GM23248 (cell line): ENCODE results near the gene ANKRD11. TPM values are rescaled to one million over a fixed set of nuclear protein-coding genes. Genes with fewer than 3 reads are reported as not detected.

Experiments used
- DNase-seq: peaks from one replicate; pipeline ENCODE4 v3.0.0-alpha.2; 2015
- H2AFZ ChIP-seq: fragments of 200-600 bp; sonication (generic); 2 replicates; pipeline ENCODE4 v1.6.1; 2016; ENCODE audit warnings: antibody characterized with exemption
- H3F3A ChIP-seq: fragments of 200-600 bp; sonication (generic); 2 replicates; pipeline ENCODE4 v1.6.1; 2016; ENCODE audit warnings: mild to moderate bottlenecking, antibody characterized with exemption, mixed run types; ENCODE audit not compliant: insufficient read depth
- H3K27ac ChIP-seq: fragments of 200-600 bp; sonication (generic); 2 replicates; pipeline ENCODE4 v1.5.1; 2016; ENCODE audit warnings: mild to moderate bottlenecking
- H3K27me3 ChIP-seq: fragments of 200-600 bp; sonication (generic); replicated peaks from 2 replicates; pipeline ENCODE4 v1.6.1; 2016; ENCODE audit warnings: mild to moderate bottlenecking; ENCODE audit not compliant: insufficient read depth
- H3K36me3 ChIP-seq: fragments of 200-600 bp; sonication (generic); 2 replicates; pipeline ENCODE4 v1.6.1; 2016; ENCODE audit warnings: low read depth, mild to moderate bottlenecking
- H3K4me1 ChIP-seq: fragments of 200-600 bp; sonication (generic); 2 replicates; pipeline ENCODE4 v1.6.1; 2016; ENCODE audit warnings: mild to moderate bottlenecking; ENCODE audit not compliant: insufficient read depth
- H3K4me2 ChIP-seq: fragments of 200-600 bp; sonication (generic); one replicate; pipeline ENCODE4 v1.6.1; 2016; ENCODE audit warnings: mild to moderate bottlenecking; ENCODE audit not compliant: unreplicated experiment
- H3K4me3 ChIP-seq: fragments of 200-600 bp; sonication (generic); 2 replicates; pipeline ENCODE4 v1.5.1; 2016; ENCODE audit warnings: mild to moderate bottlenecking
- H3K79me2 ChIP-seq: fragments of 200-600 bp; sonication (generic); 2 replicates; pipeline ENCODE4 v1.6.1; 2016; ENCODE audit warnings: mild to moderate bottlenecking; ENCODE audit not compliant: insufficient read depth
- H3K9ac ChIP-seq: fragments of 200-600 bp; sonication (generic); 2 replicates; pipeline ENCODE4 v1.6.1; 2016; ENCODE audit warnings: mild to moderate bottlenecking
- H3K9me2 ChIP-seq: fragments of 200-600 bp; sonication (generic); 2 replicates; pipeline ENCODE4 v1.6.1; 2016; ENCODE audit warnings: mixed run types, mild to moderate bottlenecking, moderate library complexity; ENCODE audit not compliant: insufficient read depth
- H3K9me3 ChIP-seq: fragments of 200-600 bp; sonication (generic); one replicate; pipeline ENCODE4 v1.6.1; 2017; ENCODE audit warnings: low read depth
- H4K20me1 ChIP-seq: fragments of 200-600 bp; sonication (generic); 2 replicates; pipeline ENCODE4 v1.6.0; 2016; ENCODE audit not compliant: insufficient read depth
- EZH2 ChIP-seq: fragments of 200-600 bp; sonication (generic); IDR thresholded peaks from 2 replicates; pipeline ENCODE4 v1.6.1; 2018; ENCODE audit warnings: antibody characterized with exemption, mild to moderate bottlenecking; ENCODE audit not compliant: insufficient read depth, poor library complexity, severe bottlenecking
- EZH2phosphoT487 ChIP-seq: fragments of 200-600 bp; sonication (generic); IDR thresholded peaks from 2 replicates; pipeline ENCODE4 v1.6.1; 2018; ENCODE audit warnings: antibody characterized with exemption, moderate library complexity, mild to moderate bottlenecking, low read depth; ENCODE audit not compliant: insufficient read depth
- WGBS, 2 experiments: methylation state at CpG; one replicate each; pipeline ENCODE4 v1.1.6; 2015 to 2017; ENCODE audit warnings: low lambda C conversion rate in 2 of 2, low coverage in 1 of 2; ENCODE audit errors: missing lambda C conversion rate in 2 of 2; 5-methylcytosine and 5-hydroxymethylcytosine counted together
- in situ Hi-C: fragments of 300-500 bp; cut with MboI; formaldehyde crosslinking; loops from 2 replicates; pipeline ENCODE4 v1.15.0; 2020
- polyA plus RNA-seq: library from polyadenylated mRNA; unstranded; fragments of >200 nt; fragmentation: Nextera tagmentation; extraction: Ambion mirVana; gene quantifications from 2 replicates; pipeline ENCODE4 v1.2.1, GENCODE V29; 2016
- total RNA-seq: library from RNA; depleted of rRNA; stranded (reverse); fragments of >200 nt; shearing (Covaris generic); gene quantifications from 2 replicates; pipeline ENCODE4 v1.2.3, GENCODE V29; 2014

The ANKRD11 gene
- total and polyA plus RNA-seq, 2 experiments from 2014 or later = 39.3 to 84.7 TPM

- H3K27me3 ChIP-seq = no peaks in the 10 kb centered on the region
- peaks cover 73% of the 10 kb centered on the region for H4K20me1 ChIP-seq
- H3K9ac ChIP-seq = no peak overlapping the region
- H3F3A ChIP-seq = peaks cover 9% of the 10 kb centered on the region; the same call in 1 of the 2 replicates
- TF ChIP-seq EZH2 (no peak), EZH2phosphoT487 (no peak)
- peaks cover 43% of the 10 kb centered on the region for H3K4me1 ChIP-seq
- H3K27ac ChIP-seq = peak overlapping the region; percentile 23; the same call in 1 of the 2 replicates
- H3K79me2 ChIP-seq = peaks cover 100% of the 10 kb centered on the region
- WGBS, 2 experiments = 54 to 56% methylated on average over 22 of the region's 22 CpGs
- in situ Hi-C loops = no loop called here
- H3K4me2 ChIP-seq = no peak overlapping the region
- DNase-seq = peak; percentile 41
- no peaks in the 10 kb centered on the region for H3K9me2 ChIP-seq
- no peak overlapping the region for H2AFZ ChIP-seq
- H3K9me3 ChIP-seq = no peaks in the 10 kb centered on the region
- H3K4me3 ChIP-seq = no peak overlapping the region
- no peaks in the 10 kb centered on the region for H3K36me3 ChIP-seq
Observed at GRCh38 chr16:89406277-89406888, 84.0 kb downstream of the ANKRD11 start.

GRCh38 chr16:89404561-89404960 is 85.8 kb downstream of the ANKRD11 start:
- Histone ChIP-seq H3K4me3 (no peak overlapping the region), H4K20me1 (peaks cover 62% of the 10 kb centered on the region), H3K4me1 (peaks cover 33% of the 10 kb centered on the region), H3K27ac (no peak overlapping the region), H3K36me3 (no peaks in the 10 kb centered on the region), H3K79me2 (peaks cover 93% of the 10 kb centered on the region), H3K4me2 (no peak overlapping the region), H2AFZ (no peak overlapping the region), H3K9me2 (no peaks in the 10 kb centered on the region), H3K9me3 (no peaks in the 10 kb centered on the region), H3K27me3 (no peaks in the 10 kb centered on the region), H3K9ac (no peak overlapping the region), H3F3A (peaks cover 3% of the 10 kb centered on the region; the same call in 1 of the 2 replicates)
- TF ChIP-seq EZH2phosphoT487 = no peak
- no peak for TF ChIP-seq EZH2
- in situ Hi-C loops = no loop called here
- 93 to 95% methylated on average over 8 of the region's 8 CpGs for WGBS, 2 experiments
- no peak for DNase-seq

- Histone ChIP-seq H4K20me1 (peaks cover 66% of the 10 kb centered on the region), H3F3A (no peaks in the 10 kb centered on the region; the same call in 1 of the 2 replicates), H3K9me2 (no peaks in the 10 kb centered on the region), H2AFZ (no peak overlapping the region), H3K36me3 (no peaks in the 10 kb centered on the region), H3K4me2 (no peak overlapping the region), H3K9me3 (no peaks in the 10 kb centered on the region), H3K27ac (no peak overlapping the region), H3K79me2 (peaks cover 93% of the 10 kb centered on the region), H3K4me1 (peaks cover 17% of the 10 kb centered on the region), H3K9ac (no peak overlapping the region), H3K4me3 (no peak overlapping the region), H3K27me3 (no peaks in the 10 kb centered on the region)
- no peak for DNase-seq
- in situ Hi-C loops = no loop called here
- TF ChIP-seq EZH2 = no peak
- no peak for TF ChIP-seq EZH2phosphoT487
- 88 to 89% methylated on average over 16 to 17 of the region's 17 CpGs for WGBS, 2 experiments
Observed at GRCh38 chr16:89402962-89403361, 87.4 kb downstream of the ANKRD11 start.

DNA sequence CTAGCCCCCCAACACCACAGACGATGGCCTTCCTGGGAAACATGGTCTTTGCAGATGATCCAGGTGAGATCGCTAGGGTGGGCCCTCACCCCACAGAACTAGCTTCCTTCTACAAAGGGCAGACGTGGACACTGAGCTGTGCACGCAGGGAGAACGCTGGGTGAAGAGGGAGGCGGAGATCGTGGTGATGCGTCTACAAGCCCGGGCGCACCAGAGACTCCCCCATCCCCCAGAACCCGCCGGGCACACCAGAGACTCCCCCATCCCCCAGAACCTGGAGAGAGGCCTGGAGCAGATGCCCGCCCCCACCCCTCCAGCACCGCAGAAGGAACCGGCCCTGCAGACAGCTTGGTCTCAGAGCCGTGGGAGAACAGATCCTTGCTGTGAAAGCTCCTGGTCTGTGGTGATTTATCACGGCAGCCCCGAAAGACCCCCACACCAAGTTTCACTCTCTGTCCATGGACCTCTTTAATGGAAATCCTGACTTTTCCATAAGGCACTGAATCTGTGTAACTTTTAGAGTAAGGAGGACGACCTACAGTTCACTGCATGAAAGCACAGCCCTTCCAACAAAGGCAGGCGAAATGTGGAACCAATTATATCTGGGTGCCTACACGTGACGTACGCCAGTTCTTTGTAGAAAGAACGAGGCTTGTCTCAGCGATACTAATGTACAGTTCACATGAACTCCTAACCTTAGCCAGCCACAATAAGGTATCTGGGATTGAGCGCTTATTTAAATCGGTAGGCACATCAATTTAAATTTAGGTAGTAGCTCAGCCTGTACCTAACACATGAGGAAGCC is 88.5 kb downstream of the ANKRD11 start:
- Histone ChIP-seq H3K4me3 (no peak overlapping the region), H3F3A (no peaks in the 10 kb centered on the region; the same call in 1 of the 2 replicates), H3K27me3 (no peaks in the 10 kb centered on the region), H2AFZ (no peak overlapping the region), H3K36me3 (no peaks in the 10 kb centered on the region), H4K20me1 (peaks cover 71% of the 10 kb centered on the region), H3K4me2 (peak overlapping the region; percentile 30), H3K4me1 (peaks cover 14% of the 10 kb centered on the region), H3K79me2 (peaks cover 93% of the 10 kb centered on the region), H3K9me2 (no peaks in the 10 kb centered on the region), H3K27ac (peak overlapping the region; percentile 50), H3K9me3 (no peaks in the 10 kb centered on the region), H3K9ac (peak overlapping the region; percentile 44; the same call in 1 of the 2 replicates)
- in situ Hi-C loops = no loop called here
- WGBS, 2 experiments = 36 to 38% methylated on average over 20 to 27 of the region's 27 CpGs
- no peak for TF ChIP-seq EZH2phosphoT487
- TF ChIP-seq EZH2 = no peak
- peak; percentile 87 for DNase-seq
